K562 (cell line): ENCODE measurements around the gene NALCN. TPM values are rescaled to one million over a fixed set of nuclear protein-coding genes. Genes with fewer than 3 reads are reported as not detected.

Experiments
- ARID1B ChIP-seq: fragments of 450-650 bp; IDR thresholded peaks from 2 replicates; pipeline ENCODE4 v1.6.1; 2016; ENCODE audit warnings: antibody characterized with exemption, mild to moderate bottlenecking, inconsistent platforms
- CUX1 ChIP-seq: fragments of 200-800 bp; sonication (Bioruptor generic); IDR thresholded peaks from 2 replicates; pipeline ENCODE4 v1.6.1; 2016; ENCODE audit warnings: missing genetic modification characterization, missing compliant biosample characterization
- HDAC8 ChIP-seq: fragments of 450-650 bp; IDR thresholded peaks from 2 replicates; pipeline ENCODE4 v1.6.1; 2016; ENCODE audit warnings: mild to moderate bottlenecking, missing genetic modification characterization, moderate library complexity, missing compliant biosample characterization
- KLF13 ChIP-seq: fragments of 450-650 bp; IDR thresholded peaks from 2 replicates; pipeline ENCODE4 v1.6.1; 2016; ENCODE audit warnings: missing genetic modification characterization, low read depth, mild to moderate bottlenecking, missing compliant biosample characterization, moderate library complexity, borderline replicate concordance
- PML ChIP-seq: IDR thresholded peaks from 2 replicates; pipeline ENCODE4 v1.6.1; 2012; ENCODE audit warnings: low read length, inconsistent platforms
- SMAD3 ChIP-seq: fragments of 450-650 bp; formaldehyde crosslinking; conservative IDR thresholded peaks from 2 replicates; pipeline ENCODE4 v1.4.0; 2020; ENCODE audit warnings: mild to moderate bottlenecking
- ZNF609 ChIP-seq: sonication (generic); formaldehyde crosslinking; IDR thresholded peaks from 2 replicates; pipeline ENCODE4 v1.8.1; 2023; ENCODE audit warnings: missing genetic modification reagents, mild to moderate bottlenecking, borderline replicate concordance
- polyA plus RNA-seq, 8 experiments: library from polyadenylated mRNA; depleted of rRNA in 4 of 8; stranded (reverse) in 5 of 8; unstranded in 3 of 8; fragments of >200 nt; fragmentation: Nextera tagmentation in 2 of 8; fragmentation: Illumina TruSeq in 1 of 8; extraction: Ambion mirVana in 2 of 8; extraction: Trizol in 1 of 8; gene quantifications; 2 replicates each; pipeline versions ENCODE4 v1.2.1 to v1.2.3, GENCODE V29; 2011 to 2014; ENCODE audit warnings: inconsistent platforms in 1 of 8, missing spikeins in 1 of 8
- total RNA-seq, 7 experiments: library from RNA; depleted of rRNA in 6 of 7; stranded (reverse); fragments of >200 nt in 6 of 7; fragmentation: Illumina TruSeq in 2 of 7; extraction: Trizol in 2 of 7; gene quantifications; 2 replicates each; pipeline versions ENCODE4 v1.2.1 to v1.2.3, GENCODE V29; 2011 to 2021; ENCODE audit warnings: low replicate concordance in 1 of 7

Gene NALCN
- total and polyA plus RNA-seq, 9 of the 15 experiments (the other 6 are each of a cell fraction or from before 2014, with no cell fraction given): not detected

GRCh38 chr13:101231751-101232428 is 184.4 kb downstream of the NALCN start (continued):
- TF ChIP-seq ARID1B (no peak), CUX1 (no peak), KLF13 (tag) (no peak), HDAC8 (tag) (no peak), ZNF609 (no peak), SMAD3 (CRISPR knock-in tag) (no peak), PML (no peak)
